ENCODE results near the gene SMG6.

DNA sequence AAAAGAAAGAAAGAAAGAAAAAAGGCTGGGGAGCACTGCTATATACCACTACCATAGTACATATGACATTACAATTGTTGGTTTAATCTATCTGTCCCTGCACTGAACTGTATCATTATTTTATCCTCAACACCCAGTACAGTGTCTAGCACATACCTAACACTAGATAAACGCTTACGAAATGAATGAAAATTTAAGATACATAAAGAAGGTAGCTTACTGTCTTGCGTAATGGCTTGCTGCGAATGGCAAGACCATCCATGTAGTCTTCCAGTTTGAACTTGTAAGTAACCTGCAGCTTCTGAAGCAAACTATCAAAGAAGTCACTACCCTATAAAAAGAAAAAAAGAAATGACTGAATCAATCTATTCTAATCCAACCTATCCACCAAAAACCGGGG is 6.6 kb downstream of the SMG6 start:
- TF ChIP-seq, protein P1, sequence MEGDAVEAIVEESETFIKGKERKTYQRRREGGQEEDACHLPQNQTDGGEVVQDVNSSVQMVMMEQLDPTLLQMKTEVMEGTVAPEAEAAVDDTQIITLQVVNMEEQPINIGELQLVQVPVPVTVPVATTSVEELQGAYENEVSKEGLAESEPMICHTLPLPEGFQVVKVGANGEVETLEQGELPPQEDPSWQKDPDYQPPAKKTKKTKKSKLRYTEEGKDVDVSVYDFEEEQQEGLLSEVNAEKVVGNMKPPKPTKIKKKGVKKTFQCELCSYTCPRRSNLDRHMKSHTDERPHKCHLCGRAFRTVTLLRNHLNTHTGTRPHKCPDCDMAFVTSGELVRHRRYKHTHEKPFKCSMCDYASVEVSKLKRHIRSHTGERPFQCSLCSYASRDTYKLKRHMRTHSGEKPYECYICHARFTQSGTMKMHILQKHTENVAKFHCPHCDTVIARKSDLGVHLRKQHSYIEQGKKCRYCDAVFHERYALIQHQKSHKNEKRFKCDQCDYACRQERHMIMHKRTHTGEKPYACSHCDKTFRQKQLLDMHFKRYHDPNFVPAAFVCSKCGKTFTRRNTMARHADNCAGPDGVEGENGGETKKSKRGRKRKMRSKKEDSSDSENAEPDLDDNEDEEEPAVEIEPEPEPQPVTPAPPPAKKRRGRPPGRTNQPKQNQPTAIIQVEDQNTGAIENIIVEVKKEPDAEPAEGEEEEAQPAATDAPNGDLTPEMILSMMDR (IDR thresholded peaks at IDR 0.05; ENCODE audit: insufficient read depth, low read length, poor library complexity, severe bottlenecking), result no peak
- TF ChIP-seq EZH2phosphoT487 (conservative IDR thresholded peaks at IDR 0.05; ENCODE audit: low read length), result no peak
